Measurements from ENCODE around the gene FCER2.

The FCER2 gene

GRCh38 chr19:7744871-7745650 lies 43.1 kb upstream of the FCER2 start:
- H3K9me3 ChIP-seq: no peaks in the 10 kb centered on the region; the same call in none of the 2 replicates
- no peak overlapping the region for H3K4me3 ChIP-seq (ENCODE audit: low read depth, low read length)
- H3K27me3 ChIP-seq: no peaks in the 10 kb centered on the region
- DNase-seq: no peak
- H3K4me1 ChIP-seq: no peaks in the 10 kb centered on the region
- TF ChIP-seq, protein P1, sequence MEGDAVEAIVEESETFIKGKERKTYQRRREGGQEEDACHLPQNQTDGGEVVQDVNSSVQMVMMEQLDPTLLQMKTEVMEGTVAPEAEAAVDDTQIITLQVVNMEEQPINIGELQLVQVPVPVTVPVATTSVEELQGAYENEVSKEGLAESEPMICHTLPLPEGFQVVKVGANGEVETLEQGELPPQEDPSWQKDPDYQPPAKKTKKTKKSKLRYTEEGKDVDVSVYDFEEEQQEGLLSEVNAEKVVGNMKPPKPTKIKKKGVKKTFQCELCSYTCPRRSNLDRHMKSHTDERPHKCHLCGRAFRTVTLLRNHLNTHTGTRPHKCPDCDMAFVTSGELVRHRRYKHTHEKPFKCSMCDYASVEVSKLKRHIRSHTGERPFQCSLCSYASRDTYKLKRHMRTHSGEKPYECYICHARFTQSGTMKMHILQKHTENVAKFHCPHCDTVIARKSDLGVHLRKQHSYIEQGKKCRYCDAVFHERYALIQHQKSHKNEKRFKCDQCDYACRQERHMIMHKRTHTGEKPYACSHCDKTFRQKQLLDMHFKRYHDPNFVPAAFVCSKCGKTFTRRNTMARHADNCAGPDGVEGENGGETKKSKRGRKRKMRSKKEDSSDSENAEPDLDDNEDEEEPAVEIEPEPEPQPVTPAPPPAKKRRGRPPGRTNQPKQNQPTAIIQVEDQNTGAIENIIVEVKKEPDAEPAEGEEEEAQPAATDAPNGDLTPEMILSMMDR (IDR thresholded peaks at IDR 0.05; ENCODE audit: low read depth, low read length): no peak
- no peaks in the 10 kb centered on the region for H3K36me3 ChIP-seq

GRCh38 chr19:7744199-7744786 lies 42.4 kb upstream of the FCER2 start:
- Histone ChIP-seq H3K36me3 (no peaks in the 10 kb centered on the region), H3K4me1 (no peaks in the 10 kb centered on the region), H3K9me3 (no peaks in the 10 kb centered on the region; the same call in none of the 2 replicates), H3K4me3 (ENCODE audit: low read depth, low read length) (no peak overlapping the region), H3K27me3 (no peaks in the 10 kb centered on the region)
- DNase-seq: no peak
- TF ChIP-seq, protein P1 (IDR thresholded peaks at IDR 0.05; ENCODE audit: low read depth, low read length): no peak

- no peaks in the 10 kb centered on the region for H3K4me1 ChIP-seq
- H3K9me3 ChIP-seq: no peaks in the 10 kb centered on the region; the same call in none of the 2 replicates
- H3K4me3 ChIP-seq (ENCODE audit: low read depth, low read length): no peak overlapping the region
- DNase-seq: no peak
- TF ChIP-seq, protein P1 (IDR thresholded peaks at IDR 0.05; ENCODE audit: low read depth, low read length): no peak
- no peaks in the 10 kb centered on the region for H3K36me3 ChIP-seq
- H3K27me3 ChIP-seq: no peaks in the 10 kb centered on the region
These were observed 41.5 kb upstream of the FCER2 start for GRCh38 chr19:7743425-7743841.

DNA sequence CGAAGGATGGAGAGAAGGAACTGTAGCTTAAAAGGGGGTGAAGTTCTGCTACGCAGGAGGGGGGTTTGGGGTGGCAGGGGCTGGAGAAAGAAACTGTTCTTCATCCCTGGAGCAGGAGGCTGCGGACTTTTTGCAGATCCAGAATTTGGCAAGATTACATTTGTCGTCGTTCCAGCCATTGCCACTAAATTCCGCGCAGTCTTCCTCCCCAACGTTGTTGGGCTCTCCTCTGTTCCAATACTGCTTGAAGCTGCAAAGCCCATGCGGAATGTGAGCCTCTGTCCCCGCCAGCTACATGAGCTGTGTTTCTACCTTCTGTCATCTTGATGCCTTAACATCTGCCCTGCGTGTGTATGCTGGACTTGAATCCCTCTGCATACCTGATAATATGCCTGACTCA lies 41.1 kb upstream of the FCER2 start:
- no peaks in the 10 kb centered on the region; the same call in 1 of the 2 replicates for H3K9me3 ChIP-seq
- TF ChIP-seq, protein P1 (IDR thresholded peaks at IDR 0.05; ENCODE audit: low read depth, low read length): no peak
- no peaks in the 10 kb centered on the region for H3K27me3 ChIP-seq
- no peak overlapping the region for H3K4me3 ChIP-seq (ENCODE audit: low read depth, low read length)
- no peaks in the 10 kb centered on the region for H3K36me3 ChIP-seq
- no peaks in the 10 kb centered on the region for H3K4me1 ChIP-seq
- DNase-seq: no peak

GRCh38 chr19:7742575-7742974 lies 40.6 kb upstream of the FCER2 start:
- no peaks in the 10 kb centered on the region for H3K36me3 ChIP-seq
- no peaks in the 10 kb centered on the region for H3K9me3 ChIP-seq
- no peaks in the 10 kb centered on the region for H3K27me3 ChIP-seq
- DNase-seq: no peak
- no peaks in the 10 kb centered on the region for H3K4me1 ChIP-seq
- TF ChIP-seq, protein P1 (IDR thresholded peaks at IDR 0.05; ENCODE audit: low read depth, low read length): no peak
- no peak overlapping the region for H3K4me3 ChIP-seq (ENCODE audit: low read depth, low read length)

DNA sequence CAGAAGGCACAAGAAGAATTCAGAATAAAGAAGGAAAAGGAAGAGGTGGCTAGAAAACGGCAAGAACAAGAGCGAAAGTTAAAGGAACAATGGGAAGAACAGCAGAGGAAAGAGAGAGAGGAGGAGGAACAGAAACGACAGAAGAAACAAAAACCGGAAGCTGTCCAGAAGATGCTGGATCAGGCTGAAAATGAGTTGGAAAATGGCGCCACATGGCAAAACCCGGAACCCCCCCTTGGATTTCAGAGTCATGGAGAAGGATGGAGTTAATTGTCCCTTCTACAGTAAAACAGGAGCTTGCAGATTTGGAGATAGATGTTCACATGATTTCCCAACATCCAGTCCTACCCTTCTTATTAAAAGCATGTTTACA lies 38.7 kb upstream of the FCER2 start:
- TF ChIP-seq, protein P1 (IDR thresholded peaks at IDR 0.05; ENCODE audit: low read depth, low read length): no peak
- Histone ChIP-seq H3K4me1 (no peaks in the 10 kb centered on the region), H3K4me3 (ENCODE audit: low read depth, low read length) (no peak overlapping the region), H3K27me3 (peaks cover 5% of the 10 kb centered on the region; the same call in 1 of the 2 replicates), H3K36me3 (no peaks in the 10 kb centered on the region), H3K9me3 (no peaks in the 10 kb centered on the region)
- no peak for DNase-seq

All from BE2C (cell line).